IPS DF 4.7 (cell line): Measurements from ENCODE around the gene SYT6.

ENCODE experiments used
- DNase-seq: peaks from one replicate; pipeline ENCODE4 v3.0.0-alpha.2; 2013; ENCODE audit warnings: low spot score; ENCODE audit errors: extremely low read depth

The SYT6 gene

GRCh38 chr1:114153261-114154145, at the start of gene SYT6:
Gene SYT6 (minus strand): TSS chr1:114153869. CDS start chr1:114153772, 97 bp downstream.
- DNase-seq, result no peak

- no peak for DNase-seq
Measured at GRCh38 chr1:114201486-114201885, 47.8 kb upstream of the SYT6 start.

GRCh38 chr1:114199017-114199594, 45.4 kb upstream of the SYT6 start:
- DNase-seq, result no peak

GRCh38 chr1:114196992-114197907, 43.6 kb upstream of the SYT6 start:
- no peak for DNase-seq

- DNase-seq, result no peak
Measured at GRCh38 chr1:114195819-114196218, 42.1 kb upstream of the SYT6 start.

- DNase-seq, result no peak
Measured at GRCh38 chr1:114192328-114192727, 38.7 kb upstream of the SYT6 start.

- DNase-seq, result no peak
Measured at GRCh38 chr1:114189398-114189797, 35.7 kb upstream of the SYT6 start.

GRCh38 chr1:114181356-114181755, 27.7 kb upstream of the SYT6 start:
- DNase-seq, result no peak

- DNase-seq, result no peak
Measured at GRCh38 chr1:114180742-114181141, 27.1 kb upstream of the SYT6 start.

GRCh38 chr1:114178936-114179335, 25.3 kb upstream of the SYT6 start:
- DNase-seq, result no peak

GRCh38 chr1:114177282-114177681, 23.6 kb upstream of the SYT6 start:
- DNase-seq, result no peak

- no peak for DNase-seq
Measured at GRCh38 chr1:114176366-114176765, 22.7 kb upstream of the SYT6 start.

GRCh38 chr1:114173680-114174079, 20.0 kb upstream of the SYT6 start:
- no peak for DNase-seq

GRCh38 chr1:114169509-114169908, 15.8 kb upstream of the SYT6 start:
- no peak for DNase-seq

- DNase-seq, result no peak
Measured at GRCh38 chr1:114167226-114167625, 13.6 kb upstream of the SYT6 start.

- DNase-seq, result no peak
Measured at GRCh38 chr1:114164840-114165543, 11.3 kb upstream of the SYT6 start.

- no peak for DNase-seq
Measured at GRCh38 chr1:114159941-114160340, 6.3 kb upstream of the SYT6 start.

GRCh38 chr1:114157275-114157660, 3.6 kb upstream of the SYT6 start:
- DNase-seq, result no peak

GRCh38 chr1:114156538-114157274, 3.0 kb upstream of the SYT6 start:
- no peak for DNase-seq

GRCh38 chr1:114155706-114156105, 2.0 kb upstream of the SYT6 start:
- DNase-seq, result no peak

- no peak for DNase-seq
Measured at GRCh38 chr1:114154963-114155322, 1.3 kb upstream of the SYT6 start.
